Myocyte (in vitro differentiated cells): ENCODE measurements around the gene MYL3. TPM values are rescaled to one million over a fixed set of nuclear protein-coding genes. Genes with fewer than 3 reads are reported as not detected.
"Not testable (repeated sequence)": the region's sequence is repeated elsewhere in the genome, so short reads cannot be mapped to it uniquely, and the experiment has no call there.

ENCODE experiments used
- DNase-seq: peaks from one replicate; pipeline ENCODE4 v3.0.0-alpha.2; 2012; ENCODE audit warnings: low read depth
- total RNA-seq: library from RNA; depleted of rRNA; stranded (reverse); fragments of >200 nt; gene quantifications from 2 replicates; pipeline ENCODE4 v1.2.3, GENCODE V29; 2014

Gene MYL3
- total RNA-seq, 1 donor from 2014 or later, result 7.8 TPM

DNA sequence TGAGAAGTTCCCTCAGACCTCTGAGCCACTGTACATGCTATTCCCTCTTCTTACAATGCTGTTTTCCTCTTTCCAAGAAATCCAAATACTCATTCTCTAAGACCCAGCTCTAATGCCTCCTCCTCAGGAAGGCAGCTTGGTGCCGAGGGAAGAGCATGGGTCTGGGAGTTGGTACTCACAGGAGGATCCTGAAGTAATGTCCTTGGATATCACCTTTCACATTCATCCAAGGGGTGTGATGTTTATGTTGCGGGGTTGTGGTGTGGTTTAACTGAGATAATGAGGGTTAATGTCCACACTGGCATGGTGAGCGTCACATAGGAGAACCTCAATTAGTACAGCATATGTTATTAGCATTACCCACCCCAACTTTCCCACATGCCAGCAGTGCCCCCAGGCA, 31.9 kb downstream of the MYL3 start:
- DNase-seq, result no peak

DNA sequence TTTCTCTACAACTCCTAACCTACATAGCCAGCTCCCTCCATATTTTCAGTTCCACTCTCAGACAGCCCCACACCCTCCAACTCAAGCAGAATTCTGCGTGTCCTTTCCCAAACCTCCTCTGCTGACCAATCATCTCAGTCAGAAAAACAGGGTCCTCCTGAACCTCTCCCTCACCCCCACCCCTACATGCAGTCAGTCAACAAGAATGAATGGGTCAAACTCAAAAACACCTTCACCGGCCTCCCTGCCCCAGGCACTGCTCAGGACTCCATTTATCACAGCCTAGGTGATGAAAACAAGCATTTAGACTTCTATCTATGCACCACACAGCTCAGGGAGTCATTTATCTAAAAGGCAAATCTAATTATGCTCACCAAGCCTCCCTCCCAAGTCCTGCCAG, 32.4 kb downstream of the MYL3 start:
- DNase-seq, result no peak

- no peak for DNase-seq
Observed at GRCh38 chr3:46829699-46830208, 33.5 kb downstream of the MYL3 start.

GRCh38 chr3:46825450-46825849, 37.8 kb downstream of the MYL3 start:
- DNase-seq, result no peak

DNA sequence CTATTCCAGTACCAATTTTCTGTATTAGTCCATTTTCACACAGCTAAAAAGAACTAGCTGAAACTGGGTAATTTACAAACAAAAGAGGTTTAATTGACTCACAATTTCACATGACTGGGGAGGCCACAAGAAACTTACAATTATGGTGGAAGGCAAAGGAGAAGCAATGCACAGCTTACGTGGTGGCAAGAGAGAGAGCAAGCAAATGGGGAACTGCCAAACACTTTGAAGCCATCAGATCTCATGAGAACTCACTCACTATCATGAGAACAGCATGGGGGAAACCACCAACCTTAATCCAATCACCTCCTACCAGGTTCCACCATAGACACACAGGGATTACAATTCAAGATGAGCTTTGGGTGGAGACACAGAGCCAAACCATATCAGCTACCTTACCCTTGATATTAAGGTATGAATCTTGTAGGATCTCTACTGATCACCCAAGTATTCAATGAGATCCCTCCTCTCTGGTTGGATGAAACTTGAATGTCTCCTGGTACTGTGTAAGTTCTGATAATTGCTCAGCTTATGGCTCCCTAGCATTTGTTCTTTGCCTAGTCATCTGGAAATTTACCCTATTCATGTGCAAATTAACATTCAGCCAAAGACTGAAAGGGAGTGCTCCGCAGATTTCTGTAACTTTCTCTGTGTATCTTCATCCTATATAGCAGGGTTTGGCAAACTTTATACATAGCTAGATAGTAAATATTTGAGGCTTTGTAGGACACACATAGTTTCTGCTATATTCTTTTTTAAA, 38.9 kb downstream of the MYL3 start:
- DNase-seq, result no peak

DNA sequence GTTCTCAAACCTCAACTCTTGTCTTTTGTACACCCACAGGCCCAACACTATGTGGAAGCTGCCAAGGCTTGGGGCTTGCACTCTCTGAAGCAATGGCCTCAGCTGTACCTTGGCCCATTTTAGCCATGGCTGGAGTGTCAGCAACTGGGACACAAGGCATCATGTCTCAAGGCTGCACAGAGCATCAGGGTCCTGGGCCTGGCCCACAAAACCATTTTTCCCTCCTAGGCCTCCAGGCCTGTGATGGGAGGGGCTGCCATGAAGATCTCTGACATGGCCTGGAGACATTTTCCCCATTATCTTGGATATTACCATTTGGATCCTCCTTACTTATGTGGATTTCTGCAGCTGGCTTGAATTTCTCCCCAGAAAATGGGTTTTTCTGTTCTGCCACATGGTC, 39.9 kb downstream of the MYL3 start:
- not testable (repeated sequence) for DNase-seq

- no peak for DNase-seq
Observed at GRCh38 chr3:46821553-46821952, 41.7 kb downstream of the MYL3 start.

- no peak for DNase-seq
Observed at GRCh38 chr3:46820852-46821251, 42.4 kb downstream of the MYL3 start.

DNA sequence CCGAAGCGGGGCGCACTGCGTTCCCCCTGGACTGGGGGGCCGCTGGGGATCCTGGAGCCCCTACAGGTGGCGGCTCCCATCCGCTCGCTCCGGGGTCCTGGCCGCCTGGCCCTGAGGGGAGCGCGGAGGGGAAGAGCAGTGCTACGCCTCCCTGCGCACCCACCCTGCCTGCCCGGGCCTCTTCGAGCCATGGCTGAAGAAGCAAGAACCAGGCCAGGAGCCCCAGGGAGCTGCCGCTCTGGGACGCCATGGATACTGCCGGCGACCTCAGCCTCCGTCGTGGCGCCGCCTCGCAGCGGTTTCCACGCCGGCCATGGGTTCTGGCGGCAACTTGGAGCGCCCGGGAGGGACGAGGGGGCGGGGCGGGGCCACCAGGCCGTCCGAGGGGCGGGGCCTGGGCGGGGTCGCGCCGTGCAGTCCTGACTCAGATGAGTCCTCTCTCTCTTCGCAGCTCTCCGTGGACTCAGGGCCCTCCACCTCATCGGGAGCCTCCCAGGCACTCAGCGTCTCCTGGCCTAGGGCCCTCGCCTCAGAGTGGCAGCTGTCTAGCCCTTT, 50.9 kb downstream of the MYL3 start:
- DNase-seq, result peak; percentile 41

DNA sequence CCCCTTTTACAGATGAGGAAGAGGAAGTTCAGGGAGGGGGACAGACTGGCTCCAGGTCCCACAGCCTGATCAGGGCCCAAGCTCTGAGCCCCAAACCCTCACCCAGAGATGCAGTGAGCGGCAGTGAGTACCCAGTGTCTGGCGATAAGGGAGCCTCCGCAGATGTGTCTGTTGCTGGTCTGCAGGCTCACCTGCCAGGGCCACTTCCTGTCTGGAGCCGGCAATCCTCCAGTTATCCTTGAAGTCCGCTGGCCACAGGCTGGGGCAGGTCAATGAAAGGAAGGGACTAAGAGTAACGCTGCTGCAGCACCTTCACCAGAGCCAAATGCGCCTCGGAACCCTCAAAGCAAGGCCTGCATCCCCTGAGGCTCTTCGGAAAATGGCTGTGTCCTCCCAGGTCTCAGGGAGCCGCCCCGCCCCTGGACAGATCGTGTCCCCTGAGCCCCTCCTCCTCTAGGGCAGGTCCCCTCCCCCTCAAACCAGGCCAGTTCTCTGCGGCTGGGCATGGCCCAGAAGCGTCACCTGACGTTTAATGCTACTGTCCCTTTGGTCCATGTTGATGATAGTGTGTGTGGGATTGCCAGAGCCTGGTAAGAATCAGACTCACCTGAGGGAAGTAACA, 51.5 kb downstream of the MYL3 start:
- DNase-seq, result no peak

DNA sequence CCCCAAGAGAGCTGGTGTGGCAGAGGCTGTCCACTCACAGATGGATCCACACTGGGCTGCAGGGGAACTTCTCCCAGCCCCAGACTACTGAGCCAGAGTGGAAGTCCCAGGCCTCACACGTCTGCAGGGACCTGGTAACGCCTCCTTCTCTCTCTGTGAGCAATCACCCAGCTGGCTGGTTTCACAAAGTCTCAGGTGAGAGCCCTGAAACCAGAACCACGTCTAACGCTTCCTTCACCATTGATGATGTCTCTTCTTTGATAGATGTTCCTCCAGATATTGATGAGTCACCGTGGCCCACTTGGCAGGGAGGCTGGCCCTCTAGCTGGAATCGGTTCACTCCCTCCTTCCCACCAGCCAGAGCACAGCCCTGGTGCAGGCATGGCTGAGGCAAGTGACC, 54.5 kb downstream of the MYL3 start:
- not testable (repeated sequence) for DNase-seq

Other genes starting within 250 kb of the MYL3 start
- gene ALS2CL, start 169.8 kb downstream of the MYL3 start, total RNA-seq, result 15.0 and 19.6 TPM in 2 replicates
- gene TMIE, start 162.1 kb downstream of the MYL3 start, total RNA-seq, result 0.42 and 0.43 TPM in 2 replicates
- gene PRSS50, start 145.6 kb downstream of the MYL3 start, total RNA-seq, result 0.45 and 0.68 TPM in 2 replicates
- gene PTH1R, start 14.3 kb upstream of the MYL3 start, total RNA-seq, result 5.6 and 5.7 TPM in 2 replicates
- 20.9 and 22.6 TPM in 2 replicates for gene CCDC12, start 113.3 kb upstream of the MYL3 start, total RNA-seq
- gene NBEAL2, start 116.2 kb upstream of the MYL3 start, total RNA-seq, result 2.3 and 4.4 TPM in 2 replicates